ENCODE measurements around the gene C10orf120. TPM values are rescaled to one million over a fixed set of nuclear protein-coding genes. Genes with fewer than 3 reads are reported as not detected.

C10orf120 gene
- total and polyA plus RNA-seq, 2 experiments from 2014 or later: not detected

GRCh38 chr10:122649903-122650302, 49.7 kb downstream of the C10orf120 start (continued):
- no peak for TF ChIP-seq ZNF462 (CRISPR knock-in tag; IDR thresholded peaks at IDR 0.05)

- H3K36me3 Mint-ChIP-seq (ENCODE audit: low read depth): no peaks in the 10 kb centered on the region
- no peak overlapping the region for H3K4me3 Mint-ChIP-seq
- Histone ChIP-seq H4K20me1 (replicated peaks; ENCODE audit: insufficient read depth) (no peaks in the 10 kb centered on the region), H3K4me3 (no peak overlapping the region), H3K27me3 (ENCODE audit: insufficient read depth) (no peaks in the 10 kb centered on the region), H3K9me2 (ENCODE audit: insufficient read depth) (no peaks in the 10 kb centered on the region), H3K36me3 (ENCODE audit: insufficient read depth) (no peaks in the 10 kb centered on the region), H3K27ac (ENCODE audit: low read depth) (no peak overlapping the region), H3K79me2 (replicated peaks; ENCODE audit: insufficient read depth) (no peaks in the 10 kb centered on the region), H3K4me2 (no peak overlapping the region), H3F3A (replicated peaks; ENCODE audit: low read depth) (no peaks in the 10 kb centered on the region), H3K4me1 (ENCODE audit: insufficient read depth) (no peaks in the 10 kb centered on the region), H2AFZ (peak overlapping the region; percentile 78)
- ATAC-seq (peak; percentile 94), DNase-seq (ENCODE audit: low spot score) (peak; percentile 82)
- peaks cover 2% of the 10 kb centered on the region for H3K27me3 Mint-ChIP-seq (ENCODE audit: insufficient read depth, low read depth, poor library complexity)
- no peak overlapping the region for H3K27ac Mint-ChIP-seq
- TF ChIP-seq POLR2AphosphoS5 (IDR thresholded peaks at IDR 0.05; ENCODE audit: low read depth) (no peak), CTCF (conservative IDR thresholded peaks at IDR 0.05; ENCODE audit: low read depth in 2 of 2) (peak; percentile 84 to 93)
- H3K9me3 Mint-ChIP-seq: no peaks in the 10 kb centered on the region
- no peaks in the 10 kb centered on the region for H3K4me1 Mint-ChIP-seq
Observed at GRCh38 chr10:122648599-122649428, 50.8 kb downstream of the C10orf120 start.

Other genes with a start within 250 kb of the C10orf120 start
- not detected in 2 replicates for gene ARMS2, start 245.2 kb downstream of the C10orf120 start, total RNA-seq (2014; rRNA removed; shearing (Covaris generic))
- not detected in 2 replicates for gene ARMS2, start 245.2 kb downstream of the C10orf120 start, polyA plus RNA-seq (2016; fragmentation: Nextera tagmentation; extraction: Ambion mirVana)
- 16.1 and 16.5 TPM in 2 replicates for gene HTRA1, start 238.3 kb downstream of the C10orf120 start, total RNA-seq (2014; rRNA removed; shearing (Covaris generic))
- 8.1 and 12.2 TPM in 2 replicates for gene HTRA1, start 238.3 kb downstream of the C10orf120 start, polyA plus RNA-seq (2016; fragmentation: Nextera tagmentation; extraction: Ambion mirVana)
- 0.03 TPM in 1 of 2 replicates, not detected in the other for gene DMBT1, start 139.1 kb downstream of the C10orf120 start, total RNA-seq (2014; rRNA removed; shearing (Covaris generic))
- gene DMBT1, start 139.1 kb downstream of the C10orf120 start, polyA plus RNA-seq (2016; fragmentation: Nextera tagmentation; extraction: Ambion mirVana): 0.05 TPM in 1 of 2 replicates, not detected in the other
- gene CUZD1, start 146.0 kb upstream of the C10orf120 start, total RNA-seq (2014; rRNA removed; shearing (Covaris generic)): 2.8 and 4.1 TPM in 2 replicates
- gene CUZD1, start 146.0 kb upstream of the C10orf120 start, polyA plus RNA-seq (2016; fragmentation: Nextera tagmentation; extraction: Ambion mirVana): 2.5 and 3.1 TPM in 2 replicates
- 6.5 and 10.9 TPM in 2 replicates for gene FAM24B, start 179.7 kb upstream of the C10orf120 start, total RNA-seq (2014; rRNA removed; shearing (Covaris generic))
- gene FAM24B, start 179.7 kb upstream of the C10orf120 start, polyA plus RNA-seq (2016; fragmentation: Nextera tagmentation; extraction: Ambion mirVana): 14.5 and 14.8 TPM in 2 replicates
- not detected in 2 replicates for gene FAM24A, start 210.8 kb upstream of the C10orf120 start, total RNA-seq (2014; rRNA removed; shearing (Covaris generic))
- gene FAM24A, start 210.8 kb upstream of the C10orf120 start, polyA plus RNA-seq (2016; fragmentation: Nextera tagmentation; extraction: Ambion mirVana): not detected in 2 replicates

All from GM23338 (cell line).